BJ (cell line): Measurements from ENCODE around the gene WBP2. TPM values are rescaled to one million over a fixed set of nuclear protein-coding genes. Genes with fewer than 3 reads are reported as not detected.

Experiments
- CTCF ChIA-PET: fragments of 350-600 bp; formaldehyde crosslinking; extraction: SDS; loops from one replicate; lab custom pipeline; 2021; ENCODE audit warnings: antibody characterized with exemption, inconsistent platforms; lab: Yijun Ruan, JAX
- POLR2A ChIA-PET: fragments of 300-600 bp; sonication (Branson Sonifier 250); formaldehyde crosslinking; extraction: SDS; loops from one replicate; lab custom pipeline; 2021; ENCODE audit warnings: antibody characterized with exemption; lab: Charles Lee
- DNase-seq: peaks from one replicate; pipeline ENCODE4 v3.0.0-alpha.2; 2011; ENCODE audit warnings: low read depth
- H3K27me3 ChIP-seq: 2 replicates; pipeline ENCODE4 v1.6.0; 2011; ENCODE audit warnings: low read length; ENCODE audit not compliant: control insufficient read depth, insufficient read depth
- H3K36me3 ChIP-seq: 2 replicates; pipeline ENCODE4 v1.5.1; 2011; ENCODE audit warnings: low read length; ENCODE audit not compliant: control insufficient read depth, insufficient read depth
- H3K4me3 ChIP-seq: 2 replicates; pipeline ENCODE4 v1.5.1; 2011; ENCODE audit warnings: low read depth, mild to moderate bottlenecking, control low read depth, low read length
- polyA minus RNA-seq: library from RNA; depleted of rRNA, polyadenylated mRNA; stranded (reverse); fragments of >200 nt; gene quantifications from 2 replicates; pipeline ENCODE4 v1.2.3, GENCODE V29; 2011; rRNA and poly(A)+ RNA removed
- polyA plus RNA-seq: library from polyadenylated mRNA; depleted of rRNA; stranded (reverse); fragments of >200 nt; gene quantifications from 2 replicates; pipeline ENCODE4 v1.2.3, GENCODE V29; 2011; rRNA removed
- TF ChIP-seq, protein P1 (sequence below): IDR thresholded peaks from 2 replicates; pipeline ENCODE4 v1.5.1; 2011; ENCODE audit warnings: low read depth, mild to moderate bottlenecking, control low read depth, inconsistent platforms, low read length, moderate library complexity; ENCODE audit not compliant: insufficient read depth

WBP2 gene
- polyA plus RNA-seq: 28.5 and 37.0 TPM in 2 replicates
- polyA minus RNA-seq: 19.3 and 23.5 TPM in 2 replicates

- ChIA-PET POLR2A (interaction anchor here (0.5 to 0.9 kb wide), 4 partner anchors 11 to 75 kb away, joined by 3 to 14 read pairs (median 10); partner anchors contain the start of gene UNC13D), CTCF (interaction anchor here (0.6 to 3.2 kb wide), 16 partner anchors 9 to 102 kb away, joined by 3 to 34 read pairs (median 4); partner anchors contain the start of genes MRPL38, TRIM47, TRIM65 and UNC13D)
- peak within 1 kb of the TSS; percentile 79 for H3K4me3 ChIP-seq
- DNase-seq: peak; percentile 100
- H3K27me3 ChIP-seq: no peaks in the 10 kb centered on the region
- peaks cover 6% of the 10 kb centered on the region for H3K36me3 ChIP-seq
- TF ChIP-seq, protein P1, sequence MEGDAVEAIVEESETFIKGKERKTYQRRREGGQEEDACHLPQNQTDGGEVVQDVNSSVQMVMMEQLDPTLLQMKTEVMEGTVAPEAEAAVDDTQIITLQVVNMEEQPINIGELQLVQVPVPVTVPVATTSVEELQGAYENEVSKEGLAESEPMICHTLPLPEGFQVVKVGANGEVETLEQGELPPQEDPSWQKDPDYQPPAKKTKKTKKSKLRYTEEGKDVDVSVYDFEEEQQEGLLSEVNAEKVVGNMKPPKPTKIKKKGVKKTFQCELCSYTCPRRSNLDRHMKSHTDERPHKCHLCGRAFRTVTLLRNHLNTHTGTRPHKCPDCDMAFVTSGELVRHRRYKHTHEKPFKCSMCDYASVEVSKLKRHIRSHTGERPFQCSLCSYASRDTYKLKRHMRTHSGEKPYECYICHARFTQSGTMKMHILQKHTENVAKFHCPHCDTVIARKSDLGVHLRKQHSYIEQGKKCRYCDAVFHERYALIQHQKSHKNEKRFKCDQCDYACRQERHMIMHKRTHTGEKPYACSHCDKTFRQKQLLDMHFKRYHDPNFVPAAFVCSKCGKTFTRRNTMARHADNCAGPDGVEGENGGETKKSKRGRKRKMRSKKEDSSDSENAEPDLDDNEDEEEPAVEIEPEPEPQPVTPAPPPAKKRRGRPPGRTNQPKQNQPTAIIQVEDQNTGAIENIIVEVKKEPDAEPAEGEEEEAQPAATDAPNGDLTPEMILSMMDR: peak; percentile 17; the same call in 1 of the 2 replicates
Observed at GRCh38 chr17:75855310-75856061, at the start of gene WBP2. Gene WBP2, minus strand, starts transcription at chr17:75855335. Its CDS starts 38 bp downstream, at chr17:75855297.

DNA sequence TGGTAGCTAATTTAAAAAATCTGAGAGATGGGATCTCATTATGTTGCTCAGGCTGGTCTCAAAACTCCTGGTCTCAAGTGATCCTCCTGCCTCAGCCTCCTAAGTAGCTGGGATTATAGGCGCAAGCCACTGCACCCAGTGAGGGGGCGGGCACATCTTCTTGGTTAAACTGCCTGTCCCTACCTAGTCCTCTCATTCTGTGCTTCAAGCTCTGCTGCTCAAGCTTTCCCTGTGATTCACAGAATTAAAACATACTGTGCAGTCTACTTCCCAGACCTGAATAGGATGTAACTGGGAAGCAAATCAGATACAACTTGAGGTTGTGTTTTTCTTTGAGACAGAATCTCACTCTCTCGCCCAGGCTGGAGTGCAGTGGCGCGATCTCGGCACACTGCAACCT lies 47.3 kb upstream of the WBP2 start:
- ChIA-PET CTCF (interaction anchor here (0.6 to 12.0 kb wide), 3 partner anchors 12 to 103 kb away, joined by 3 to 264 read pairs (median 4); partner anchors contain the start of genes CDK3 and WBP2), POLR2A (no interaction called here)
- Histone ChIP-seq H3K36me3 (peaks cover 30% of the 10 kb centered on the region), H3K4me3 (no peak overlapping the region), H3K27me3 (no peaks in the 10 kb centered on the region)
- TF ChIP-seq, protein P1: no peak
- DNase-seq: no peak

- TF ChIP-seq, protein P1: no peak
- H3K4me3 ChIP-seq: no peak overlapping the region
- peaks cover 30% of the 10 kb centered on the region for H3K36me3 ChIP-seq
- no peak for DNase-seq
- CTCF ChIA-PET: interaction anchor here (0.6 to 12.0 kb wide), 3 partner anchors 11 to 104 kb away, joined by 3 to 264 read pairs (median 4); partner anchors contain the start of genes CDK3 and WBP2
- no peaks in the 10 kb centered on the region for H3K27me3 ChIP-seq
- POLR2A ChIA-PET: no interaction called here
Observed at GRCh38 chr17:75901727-75902126, 46.6 kb upstream of the WBP2 start.

DNA sequence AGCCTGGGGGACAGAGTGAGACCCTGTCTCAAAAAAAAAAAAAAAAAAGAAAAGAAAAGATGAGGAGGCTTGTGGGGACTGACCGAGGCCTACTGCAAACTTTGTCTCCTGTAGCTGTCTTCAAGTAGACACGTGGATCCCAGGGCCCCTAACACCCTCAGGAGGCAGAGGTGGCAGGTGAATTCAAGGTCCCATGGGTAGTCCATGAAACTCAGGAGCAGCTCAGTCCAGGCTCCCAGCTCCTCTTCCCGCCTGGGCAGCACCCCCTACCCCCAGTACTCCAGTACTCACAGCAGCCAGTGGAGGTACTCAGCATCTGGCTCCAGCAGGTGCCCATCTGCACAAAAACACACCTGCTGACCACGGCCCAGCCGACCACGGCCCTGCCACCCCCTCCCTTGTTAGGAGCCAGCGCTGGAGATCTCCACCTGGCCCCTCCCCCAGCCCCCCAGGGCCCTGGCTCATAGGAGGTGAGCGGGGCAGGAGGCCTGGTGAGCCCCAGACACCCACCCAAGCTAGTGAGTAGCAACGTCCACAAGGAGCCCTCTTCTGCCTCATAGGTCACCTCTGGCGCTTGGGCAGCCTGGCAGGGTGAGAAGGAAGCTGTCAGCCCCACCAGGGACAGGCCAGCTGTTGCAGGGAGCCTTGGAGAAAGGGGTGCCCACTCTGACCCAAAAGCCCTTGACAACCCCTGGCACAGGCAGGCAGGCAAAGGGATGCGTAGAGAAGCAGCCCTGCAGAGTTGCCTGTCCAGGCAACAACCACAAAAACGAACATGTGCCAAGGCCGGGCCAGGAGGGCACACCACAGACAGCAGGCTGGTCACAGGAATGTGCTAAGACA lies 45.8 kb upstream of the WBP2 start:
- POLR2A ChIA-PET: no interaction called here
- DNase-seq: no peak
- Histone ChIP-seq H3K4me3 (no peak overlapping the region), H3K36me3 (peaks cover 30% of the 10 kb centered on the region), H3K27me3 (no peaks in the 10 kb centered on the region)
- TF ChIP-seq, protein P1: no peak
- CTCF ChIA-PET: interaction anchor here (1.5 kb wide), 1 partner anchor 104 kb away, joined by 4 read pairs; no protein-coding TSS in a partner anchor
